ENCODE data around the gene RAPSN.

RAPSN gene

DNA sequence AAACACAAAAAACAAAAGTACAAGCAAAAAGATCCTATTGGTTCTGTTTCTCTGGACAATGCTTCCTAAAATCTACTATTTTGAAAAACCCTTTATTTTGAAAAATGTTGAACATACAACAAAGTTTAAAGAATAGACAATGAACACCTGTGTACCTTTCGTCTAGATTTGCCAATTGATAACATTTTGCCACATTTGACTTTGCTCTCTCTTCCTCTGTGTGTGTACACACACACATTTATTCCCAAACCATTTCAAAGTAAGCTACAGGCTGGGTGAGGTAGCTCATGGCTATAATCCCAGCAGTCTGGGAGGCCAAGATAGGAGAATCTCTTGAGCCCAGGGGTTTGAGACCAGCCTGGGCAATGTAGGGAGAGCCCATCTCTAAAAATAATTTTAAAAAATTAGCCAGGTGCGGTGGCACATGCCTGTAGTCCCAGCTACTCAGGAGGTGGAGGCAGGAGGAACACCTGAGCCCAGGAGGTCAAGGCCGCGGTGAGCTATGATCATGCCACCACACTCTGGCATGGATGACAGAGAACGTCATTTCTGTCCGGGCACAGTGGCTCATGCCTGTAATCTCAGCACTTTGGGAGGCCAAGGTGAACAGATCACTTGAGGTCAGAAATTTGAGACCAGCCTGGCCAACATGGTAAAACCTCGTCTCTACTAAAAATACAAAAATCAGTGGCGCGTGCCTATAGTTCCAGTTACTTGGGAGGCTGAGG, 17.4 kb downstream of the RAPSN start:
- no peak overlapping the region for H3K4me3 ChIP-seq (ENCODE audit: low read depth, low read length)
- no peak for DNase-seq (ENCODE audit: low read depth)
- TF ChIP-seq, protein P1, sequence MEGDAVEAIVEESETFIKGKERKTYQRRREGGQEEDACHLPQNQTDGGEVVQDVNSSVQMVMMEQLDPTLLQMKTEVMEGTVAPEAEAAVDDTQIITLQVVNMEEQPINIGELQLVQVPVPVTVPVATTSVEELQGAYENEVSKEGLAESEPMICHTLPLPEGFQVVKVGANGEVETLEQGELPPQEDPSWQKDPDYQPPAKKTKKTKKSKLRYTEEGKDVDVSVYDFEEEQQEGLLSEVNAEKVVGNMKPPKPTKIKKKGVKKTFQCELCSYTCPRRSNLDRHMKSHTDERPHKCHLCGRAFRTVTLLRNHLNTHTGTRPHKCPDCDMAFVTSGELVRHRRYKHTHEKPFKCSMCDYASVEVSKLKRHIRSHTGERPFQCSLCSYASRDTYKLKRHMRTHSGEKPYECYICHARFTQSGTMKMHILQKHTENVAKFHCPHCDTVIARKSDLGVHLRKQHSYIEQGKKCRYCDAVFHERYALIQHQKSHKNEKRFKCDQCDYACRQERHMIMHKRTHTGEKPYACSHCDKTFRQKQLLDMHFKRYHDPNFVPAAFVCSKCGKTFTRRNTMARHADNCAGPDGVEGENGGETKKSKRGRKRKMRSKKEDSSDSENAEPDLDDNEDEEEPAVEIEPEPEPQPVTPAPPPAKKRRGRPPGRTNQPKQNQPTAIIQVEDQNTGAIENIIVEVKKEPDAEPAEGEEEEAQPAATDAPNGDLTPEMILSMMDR (IDR thresholded peaks at IDR 0.05; ENCODE audit: low read depth, low read length, missing control alignments), result no peak

DNA sequence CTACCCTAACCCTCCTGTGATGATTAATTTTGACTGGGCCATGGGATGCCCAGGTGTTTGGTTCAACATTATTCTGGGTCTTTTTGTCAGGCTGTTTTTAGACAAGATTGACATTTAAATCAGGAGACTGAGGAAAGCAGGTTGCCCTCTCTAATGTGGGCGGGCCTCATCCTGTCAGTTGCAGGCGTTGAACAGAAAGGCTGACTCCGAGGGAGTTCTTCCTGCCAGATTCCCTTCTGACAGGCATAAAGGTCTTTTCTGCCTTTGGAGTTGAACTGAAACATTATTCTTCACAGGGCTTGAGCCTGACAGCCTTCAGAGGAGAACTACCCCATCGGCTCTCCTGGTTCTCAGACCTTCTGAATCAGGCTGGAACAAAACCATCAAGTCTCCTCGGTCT, 18.4 kb downstream of the RAPSN start:
- TF ChIP-seq, protein P1 (IDR thresholded peaks at IDR 0.05; ENCODE audit: low read depth, low read length, missing control alignments), result no peak
- no peak for DNase-seq (ENCODE audit: low read depth)
- no peak overlapping the region for H3K4me3 ChIP-seq (ENCODE audit: low read depth, low read length)

GRCh38 chr11:47426062-47426956, 22.6 kb downstream of the RAPSN start, which contains the start of gene PSMC3:
Gene PSMC3 (minus strand): TSS chr11:47426439. CDS start chr11:47426279, 160 bp downstream.
- TF ChIP-seq, protein P1 (IDR thresholded peaks at IDR 0.05; ENCODE audit: low read depth, low read length, missing control alignments), result no peak
- H3K4me3 ChIP-seq (ENCODE audit: low read depth, low read length), result peak within 1 kb of the TSS; percentile 94
- peak; percentile 86 for DNase-seq (ENCODE audit: low read depth)

- TF ChIP-seq, protein P1 (IDR thresholded peaks at IDR 0.05; ENCODE audit: low read depth, low read length, missing control alignments), result no peak
- H3K4me3 ChIP-seq (ENCODE audit: low read depth, low read length), result peak overlapping the region; percentile 94
- no peak for DNase-seq (ENCODE audit: low read depth)
Observed at GRCh38 chr11:47425611-47426010, 23.3 kb downstream of the RAPSN start.

DNA sequence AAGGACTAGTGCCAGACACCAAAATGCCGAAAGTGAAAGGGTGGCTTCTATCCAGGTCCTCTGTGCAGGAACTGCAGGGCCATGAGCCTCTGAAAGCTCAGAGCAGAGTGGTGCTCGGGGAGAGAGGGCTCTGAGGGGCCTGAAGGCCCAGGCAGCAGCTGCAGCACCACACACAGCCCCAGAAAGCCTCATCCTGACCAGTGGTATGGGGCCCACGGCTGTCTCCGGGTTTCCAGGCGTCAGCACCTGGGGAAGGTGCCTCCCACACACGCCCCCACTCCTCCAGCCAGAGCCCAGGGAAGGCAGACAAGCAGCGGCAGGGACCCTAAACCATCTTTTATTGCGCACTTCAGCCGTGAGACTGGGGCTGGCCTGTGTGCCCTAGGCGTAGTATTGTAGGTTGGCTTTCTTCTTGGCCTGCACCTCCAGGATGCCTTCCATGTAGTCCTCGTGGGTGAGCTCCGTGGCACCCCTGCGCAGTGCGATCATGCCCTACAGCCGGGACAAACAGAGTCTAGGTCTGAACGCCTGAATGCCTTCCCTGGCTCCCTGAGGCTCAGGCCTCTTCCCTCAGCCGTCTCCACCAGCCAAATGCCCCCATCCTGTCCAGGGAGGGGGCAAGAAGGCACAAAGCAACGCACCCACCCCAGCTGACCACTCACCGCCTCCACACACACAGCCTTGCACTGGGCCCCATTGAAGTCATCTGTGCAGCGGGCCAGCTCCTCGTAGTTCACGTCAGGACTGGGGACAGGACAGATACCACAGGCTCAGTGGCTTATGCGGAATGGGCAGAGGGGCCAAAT, 30.3 kb downstream of the RAPSN start:
- no peak for DNase-seq (ENCODE audit: low read depth)
- H3K4me3 ChIP-seq (ENCODE audit: low read depth, low read length), result no peak overlapping the region
- TF ChIP-seq, protein P1 (IDR thresholded peaks at IDR 0.05; ENCODE audit: low read depth, low read length, missing control alignments), result no peak

GRCh38 chr11:47417712-47418111, 31.2 kb downstream of the RAPSN start:
- TF ChIP-seq, protein P1 (IDR thresholded peaks at IDR 0.05; ENCODE audit: low read depth, low read length, missing control alignments), result no peak
- no peak for DNase-seq (ENCODE audit: low read depth)
- H3K4me3 ChIP-seq (ENCODE audit: low read depth, low read length), result no peak overlapping the region
